HEK293 (cell line): ENCODE measurements around the gene ANXA2.
A peak's percentile ranks its signal among the peaks of the same experiment; 100 is the strongest.

Experiments
- CTCF ChIP-seq: fragments of 450-650 bp; formaldehyde crosslinking; IDR thresholded peaks from 2 replicates; pipeline ENCODE4 v1.5.1; 2016; ENCODE audit warnings: missing biosample characterization, missing genetic modification characterization
- EGR2 ChIP-seq: fragments of 450-650 bp; formaldehyde crosslinking; IDR thresholded peaks from 2 replicates; pipeline ENCODE4 v1.5.1; 2016; ENCODE audit warnings: low read depth, missing biosample characterization, missing genetic modification characterization
- FEZF1 ChIP-seq: fragments of 450-650 bp; formaldehyde crosslinking; IDR thresholded peaks from 2 replicates; pipeline ENCODE4 v1.5.1; 2016; ENCODE audit warnings: missing biosample characterization, missing genetic modification characterization
- HIC1 ChIP-seq: fragments of 450-650 bp; formaldehyde crosslinking; IDR thresholded peaks from 2 replicates; pipeline ENCODE4 v1.5.1; 2016; ENCODE audit warnings: missing biosample characterization, missing genetic modification characterization
- KLF10 ChIP-seq: fragments of 450-650 bp; IDR thresholded peaks from 2 replicates; pipeline ENCODE4 v1.5.1; 2018; ENCODE audit warnings: missing biosample characterization, mild to moderate bottlenecking, missing genetic modification characterization
- OSR2 ChIP-seq: fragments of 450-650 bp; formaldehyde crosslinking; IDR thresholded peaks from 2 replicates; pipeline ENCODE4 v1.5.1; 2016; ENCODE audit warnings: missing biosample characterization, missing genetic modification characterization
- PATZ1 ChIP-seq: fragments of 450-650 bp; formaldehyde crosslinking; IDR thresholded peaks from 2 replicates; pipeline ENCODE4 v1.5.1; 2016; ENCODE audit warnings: missing biosample characterization, missing genetic modification characterization
- REST ChIP-seq: fragments of 450-650 bp; formaldehyde crosslinking; IDR thresholded peaks from 2 replicates; pipeline ENCODE4 v1.5.1; 2016; ENCODE audit warnings: missing biosample characterization, missing genetic modification characterization
- SP7 ChIP-seq: fragments of 450-650 bp; formaldehyde crosslinking; IDR thresholded peaks from 2 replicates; pipeline ENCODE4 v1.5.1; 2016; ENCODE audit warnings: missing biosample characterization, missing genetic modification characterization
- ZNF157 ChIP-seq: fragments of 450-650 bp; formaldehyde crosslinking; IDR thresholded peaks from 2 replicates; pipeline ENCODE4 v1.5.1; 2016; ENCODE audit warnings: missing biosample characterization, missing genetic modification characterization
- ZNF26 ChIP-seq: fragments of 450-650 bp; formaldehyde crosslinking; IDR thresholded peaks from 2 replicates; pipeline ENCODE4 v1.5.1; 2016; ENCODE audit warnings: missing biosample characterization, missing genetic modification characterization
- ZNF341 ChIP-seq: fragments of 450-650 bp; formaldehyde crosslinking; IDR thresholded peaks from 2 replicates; pipeline ENCODE4; 2016; ENCODE audit warnings: low read depth, missing biosample characterization, missing genetic modification characterization
- ZNF521 ChIP-seq: fragments of 450-650 bp; formaldehyde crosslinking; IDR thresholded peaks from 2 replicates; pipeline ENCODE4 v1.5.1; 2017; ENCODE audit warnings: missing biosample characterization, mild to moderate bottlenecking, missing genetic modification characterization
- ZNF529 ChIP-seq: fragments of 450-650 bp; formaldehyde crosslinking; IDR thresholded peaks from 2 replicates; pipeline ENCODE4 v1.5.1; 2017; ENCODE audit warnings: missing genetic modification characterization, missing biosample characterization; ENCODE audit not compliant: insufficient replicate concordance
- ZNF548 ChIP-seq: fragments of 450-650 bp; formaldehyde crosslinking; IDR thresholded peaks from 2 replicates; pipeline ENCODE4 v1.5.1; 2016; ENCODE audit warnings: missing biosample characterization, missing genetic modification characterization
- ZNF654 ChIP-seq: fragments of 450-650 bp; formaldehyde crosslinking; IDR thresholded peaks from 2 replicates; pipeline ENCODE4 v1.5.1; 2016; ENCODE audit warnings: low read depth, missing biosample characterization, missing genetic modification characterization
- ZNF692 ChIP-seq: fragments of 450-650 bp; formaldehyde crosslinking; IDR thresholded peaks from 2 replicates; pipeline ENCODE4 v1.5.1; 2016; ENCODE audit warnings: missing biosample characterization, missing genetic modification characterization
- ZNF76 ChIP-seq: fragments of 450-650 bp; formaldehyde crosslinking; IDR thresholded peaks from 2 replicates; pipeline ENCODE4; 2016; ENCODE audit warnings: low read depth, missing biosample characterization, missing genetic modification characterization, borderline replicate concordance
- ZNF768 ChIP-seq: fragments of 450-650 bp; formaldehyde crosslinking; IDR thresholded peaks from 2 replicates; pipeline ENCODE4 v1.5.1; 2018; ENCODE audit warnings: missing biosample characterization, mild to moderate bottlenecking, missing genetic modification characterization

Gene ANXA2

GRCh38 chr15:60326824-60327654 is 70.7 kb downstream of the ANXA2 start (continued):
- TF ChIP-seq SP7 (tag by site-specific recombination) (0 out of 2 replicates have a peak, but pooled peaks have one; percentile 11), ZNF548 (tag by site-specific recombination) (no peak), FEZF1 (tag by site-specific recombination) (no peak), ZNF26 (no peak), ZNF692 (tag by site-specific recombination) (0 out of 2 replicates have a peak, but pooled peaks have one; percentile 20), ZNF341 (tag by site-specific recombination) (no peak), ZNF521 (tag by site-specific recombination) (no peak), ZNF654 (tag by site-specific recombination) (peak; percentile 87), REST (no peak), ZNF529 (no peak), EGR2 (tag by site-specific recombination) (no peak), ZNF768 (no peak), OSR2 (tag by site-specific recombination) (no peak), ZNF76 (tag by site-specific recombination) (no peak), CTCF (tag by site-specific recombination) (0 out of 2 replicates have a peak, but pooled peaks have one; percentile 33), HIC1 (tag by site-specific recombination) (no peak), ZNF157 (tag by site-specific recombination) (no peak), KLF10 (tag by site-specific recombination) (no peak), PATZ1 (tag by site-specific recombination) (no peak)
- TF ChIP-seq, all 188 proteins: peak for 6
